ENCODE measurements around the gene FABP1. TPM values are rescaled to one million over a fixed set of nuclear protein-coding genes. Genes with fewer than 3 reads are reported as not detected.
A peak's percentile ranks its signal among the peaks of the same experiment; 100 is the strongest.

The FABP1 gene
- total and polyA plus RNA-seq, 9 of the 15 experiments (the other 6 are each of a cell fraction or from before 2014, with no cell fraction given): 0.64 TPM; not detected in 8

GRCh38 chr2:88074854-88075292 is 53.0 kb downstream of the FABP1 start:
- in situ Hi-C loops (cut with MboI) (no loop called here), intact Hi-C loops (cut with micrococcal nuclease) (no loop called here)
- Histone ChIP-seq H2AFZ (ENCODE audit: low read depth, low read length) (no peak overlapping the region), H3K79me2 (ENCODE audit: control insufficient read depth, insufficient read depth, low read length) (no peaks in the 10 kb centered on the region), H3K9me3 (replicated peaks; ENCODE audit: control insufficient read depth, insufficient read depth, low read depth, low read length) (no peaks in the 10 kb centered on the region), H3K4me3 (no peak overlapping the region), H3K9me1 (ENCODE audit: control insufficient read depth, insufficient read depth, low read length) (no peaks in the 10 kb centered on the region), H3K27ac (ENCODE audit: extremely low read depth, low read depth, low read length) (no peak overlapping the region), H3K4me2 (ENCODE audit: insufficient read depth, low read length) (no peak overlapping the region), H4K20me1 (replicated peaks; ENCODE audit: control insufficient read depth, insufficient read depth, low read length) (no peaks in the 10 kb centered on the region), H3K4me1 (replicated peaks in 1 of 2; ENCODE audit: control insufficient read depth in 2 of 2, insufficient read depth in 2 of 2, low read length in 2 of 2) (peaks cover 0 to 3% of the 10 kb centered on the region in 2 experiments; a peak in 2 of 5 replicates), H3K9ac (ENCODE audit: insufficient read depth in 1 of 2, low read depth in 2 of 2, low read length in 2 of 2) (no peak overlapping the region), H3K27me3 (ENCODE audit: control insufficient read depth in 2 of 2, insufficient read depth in 2 of 2, low read length in 2 of 2) (0 out of 5 replicates have a peak, but pooled peaks cover 0 to 4% of the 10 kb centered on the region in 2 experiments), H3K36me3 (ENCODE audit: control insufficient read depth, insufficient read depth, low read length) (no peaks in the 10 kb centered on the region)
- ATAC-seq: no peak
- ChIA-PET POLR2A (interaction anchor here (0.8 to 1.3 kb wide), 2 partner anchors 13 to 15 kb away, joined by 3 to 4 read pairs; no protein-coding TSS in a partner anchor), CTCF (ENCODE audit: low intra/inter-chr PET ratio) (interaction anchor here (0.7 kb wide), 1 partner anchor 806 kb away, joined by 8 read pairs; no protein-coding TSS in a partner anchor)
- TF ChIP-seq CEBPB (tag; IDR thresholded peaks at IDR 0.05) (peak; percentile 80), CEBPG (CRISPR knock-in tag; IDR thresholded peaks at IDR 0.05) (no peak), CEBPG (tag; conservative IDR thresholded peaks at IDR 0.05 in 1 of 2, IDR thresholded peaks at IDR 0.05 in 1 of 2) (peak; percentile 59 to 79; a peak in 3 of 4 replicates), BRF2 (IDR thresholded peaks at IDR 0.05; ENCODE audit: borderline replicate concordance, insufficient read depth, insufficient read length) (no peak)
- no peak for DNase-seq (ENCODE audit: extremely low read depth in 1 of 4, low spot score in 3 of 4)
- no peak for FAIRE-seq
- 20% methylated on average over 4 of the region's 4 CpGs for whole genome bisulfite sequencing (ENCODE audit: insufficient coverage, low coverage, missing lambda C conversion rate)
- BruUV-seq (replicated peaks): no TSS peak

GRCh38 chr2:88074150-88074549 is 53.7 kb downstream of the FABP1 start:
- Histone ChIP-seq H3K27me3 (ENCODE audit: control insufficient read depth in 2 of 2, insufficient read depth in 2 of 2, low read length in 2 of 2) (0 out of 5 replicates have a peak, but pooled peaks cover 0 to 4% of the 10 kb centered on the region in 2 experiments), H3K79me2 (ENCODE audit: control insufficient read depth, insufficient read depth, low read length) (no peaks in the 10 kb centered on the region), H3K9me1 (ENCODE audit: control insufficient read depth, insufficient read depth, low read length) (no peaks in the 10 kb centered on the region), H3K4me2 (ENCODE audit: insufficient read depth, low read length) (no peak overlapping the region), H3K4me3 (no peak overlapping the region), H3K36me3 (ENCODE audit: control insufficient read depth, insufficient read depth, low read length) (no peaks in the 10 kb centered on the region), H2AFZ (ENCODE audit: low read depth, low read length) (no peak overlapping the region), H3K4me1 (replicated peaks in 1 of 2; ENCODE audit: control insufficient read depth in 2 of 2, insufficient read depth in 2 of 2, low read length in 2 of 2) (peaks cover 0 to 3% of the 10 kb centered on the region in 2 experiments; a peak in 2 of 5 replicates), H3K9me3 (replicated peaks; ENCODE audit: control insufficient read depth, insufficient read depth, low read depth, low read length) (no peaks in the 10 kb centered on the region), H3K9ac (ENCODE audit: insufficient read depth in 1 of 2, low read depth in 2 of 2, low read length in 2 of 2) (no peak overlapping the region), H4K20me1 (replicated peaks; ENCODE audit: control insufficient read depth, insufficient read depth, low read length) (no peaks in the 10 kb centered on the region), H3K27ac (ENCODE audit: extremely low read depth, low read depth, low read length) (no peak overlapping the region)
- in situ Hi-C loops (cut with MboI): no loop called here
- intact Hi-C loops (cut with micrococcal nuclease): no loop called here
- BruUV-seq (replicated peaks): no TSS peak
- ChIA-PET POLR2A (interaction anchor here (1.3 kb wide), 1 partner anchor 14 kb away, joined by 4 read pairs; no protein-coding TSS in a partner anchor), CTCF (ENCODE audit: low intra/inter-chr PET ratio) (no interaction called here)
- no peak for ATAC-seq
- DNase-seq (ENCODE audit: extremely low read depth in 1 of 4, low spot score in 3 of 4): no peak
- FAIRE-seq: no peak
- TF ChIP-seq ZNF79 (CRISPR knock-in tag; IDR thresholded peaks at IDR 0.05; ENCODE audit: low read depth) (no peak), ZNF224 (CRISPR knock-in tag; IDR thresholded peaks at IDR 0.05) (no peak), DACH1 (IDR thresholded peaks at IDR 0.05; ENCODE audit: partially characterized antibody) (no peak), THRB (CRISPR knock-in tag; conservative IDR thresholded peaks at IDR 0.05) (no peak), ZNF263 (CRISPR knock-in tag; IDR thresholded peaks at IDR 0.05; ENCODE audit: borderline replicate concordance) (no peak)

Measured in K562 (cell line).